ENCODE results near the gene KRTAP10-5. TPM values are rescaled to one million over a fixed set of nuclear protein-coding genes. Genes with fewer than 3 reads are reported as not detected.

The KRTAP10-5 gene
- total RNA-seq, 1 experiment from 2014 or later = not detected

DNA sequence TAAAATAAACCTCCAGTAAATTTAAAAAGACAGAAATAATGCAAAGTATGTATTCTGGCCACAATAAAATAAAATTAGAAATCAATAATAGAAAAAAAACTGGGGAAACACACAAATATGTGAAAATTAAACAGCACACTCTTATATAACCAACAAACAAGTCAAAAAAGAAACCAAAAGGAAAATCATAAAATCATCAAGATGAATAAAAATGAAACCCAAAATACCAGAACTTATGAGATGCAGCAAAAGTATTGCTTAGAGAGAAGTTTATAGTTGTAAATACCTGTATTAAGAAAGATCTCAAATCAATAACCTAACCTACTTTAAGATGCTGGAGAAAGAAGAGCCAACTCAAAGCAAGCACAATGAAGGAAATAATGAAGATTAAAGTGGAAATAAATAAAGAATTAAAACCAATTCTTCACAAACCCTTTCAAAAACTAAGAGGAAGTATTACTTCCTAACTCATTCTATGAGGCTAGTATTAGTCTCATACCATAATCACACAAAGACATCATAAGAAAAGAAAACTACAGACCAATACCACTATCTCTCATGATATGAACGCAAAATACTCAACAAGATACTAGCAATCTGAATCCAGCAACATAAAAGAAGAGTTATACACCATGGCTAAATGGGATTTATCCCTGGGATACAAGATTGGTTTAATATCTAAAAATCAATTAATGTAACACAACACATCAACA lies 15.4 kb downstream of the KRTAP10-5 start:
- H3K4me3 ChIP-seq (replicated peaks in 1 of 2; ENCODE audit: low read depth in 1 of 2, low read length in 2 of 2) = no peak overlapping the region
- intact Hi-C loops (cut with micrococcal nuclease) = loop anchor here (10.0 kb wide), 1 partner anchor 110 kb away; no protein-coding TSS in a partner anchor
- no peaks in the 10 kb centered on the region for H3K79me2 ChIP-seq (ENCODE audit: insufficient read depth, low read length)
- CTCF ChIA-PET = no interaction called here
- RAD21 ChIA-PET (ENCODE audit: low non-redundant PET in 1 of 2, low total read pairs in 2 of 2, uncharacterized antibody in 2 of 2, unreplicated experiment in 2 of 2) = no interaction called here
- no peaks in the 10 kb centered on the region for H3K36me3 ChIP-seq (ENCODE audit: control insufficient read depth in 1 of 2, insufficient read depth in 2 of 2, low read length in 2 of 2)
- no TSS peak for BruUV-seq (replicated peaks)
- TF ChIP-seq ZFX (IDR thresholded peaks at IDR 0.05) (no peak), RAD21 (IDR thresholded peaks at IDR 0.05; ENCODE audit: low read depth) (no peak), ATF3 (IDR thresholded peaks at IDR 0.05) (no peak), SRF (IDR thresholded peaks at IDR 0.05; ENCODE audit: low read depth) (no peak), TCF7L2 (IDR thresholded peaks at IDR 0.05; ENCODE audit: borderline replicate concordance, extremely low read depth, insufficient read depth, insufficient read length) (no peak), REST (IDR thresholded peaks at IDR 0.05; ENCODE audit: low read depth) (no peak), CBX3 (IDR thresholded peaks at IDR 0.05; ENCODE audit: low read depth) (no peak), ZBTB33 (IDR thresholded peaks at IDR 0.05; ENCODE audit: extremely low read depth, insufficient replicate concordance, low read length) (no peak), ZNF274 (IDR thresholded peaks at IDR 0.05; ENCODE audit: low read depth, low read length) (no peak), POLR2A (IDR thresholded peaks at IDR 0.05; ENCODE audit: borderline replicate concordance, extremely low read depth, insufficient read depth, insufficient read length) (no peak), POLR2AphosphoS5 (IDR thresholded peaks at IDR 0.05; ENCODE audit: low read depth, low read length) (no peak), ELF1 (IDR thresholded peaks at IDR 0.05; ENCODE audit: borderline replicate concordance, low read depth) (no peak), CEBPB (IDR thresholded peaks at IDR 0.05; ENCODE audit: low read depth) (no peak), CTCF (IDR thresholded peaks at IDR 0.05 in 2 of 3, conservative IDR thresholded peaks at IDR 0.05 in 1 of 3; ENCODE audit: borderline replicate concordance in 1 of 3, insufficient read depth in 1 of 3, low read depth in 2 of 3, low read length in 2 of 3) (no peak), JUND (IDR thresholded peaks at IDR 0.05) (no peak), EZH2phosphoT487 (IDR thresholded peaks at IDR 0.05; ENCODE audit: borderline replicate concordance) (no peak), EZH2 (IDR thresholded peaks at IDR 0.05) (no peak)
- TF ChIP-seq, protein P1, sequence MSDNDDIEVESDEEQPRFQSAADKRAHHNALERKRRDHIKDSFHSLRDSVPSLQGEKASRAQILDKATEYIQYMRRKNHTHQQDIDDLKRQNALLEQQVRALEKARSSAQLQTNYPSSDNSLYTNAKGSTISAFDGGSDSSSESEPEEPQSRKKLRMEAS (IDR thresholded peaks at IDR 0.05) = no peak
- POLR2A ChIA-PET = no interaction called here
- ATAC-seq (no peak), DNase-seq (ENCODE audit: low read depth, low spot score) (no peak)
- H3K9me3 ChIP-seq (ENCODE audit: control insufficient read depth in 1 of 2, insufficient read depth in 1 of 2, low read depth in 1 of 2, low read length in 2 of 2) = no peaks in the 10 kb centered on the region
- H4K20me1 ChIP-seq (ENCODE audit: insufficient read depth) = no peaks in the 10 kb centered on the region
- no peak overlapping the region for H3K9ac ChIP-seq (ENCODE audit: low read length)
- H3K27me3 ChIP-seq (ENCODE audit: insufficient read depth, low read length) = no peaks in the 10 kb centered on the region; the same call in 1 of the 2 replicates
- no peak overlapping the region for H3K4me2 ChIP-seq (ENCODE audit: low read length)
- no peaks in the 10 kb centered on the region for H3K9me2 ChIP-seq (ENCODE audit: insufficient read depth)
- H3K27ac ChIP-seq (ENCODE audit: low read depth, low read length) = no peak overlapping the region
- H3K4me1 ChIP-seq (ENCODE audit: control insufficient read depth in 1 of 2, insufficient read depth in 2 of 2, low read length in 2 of 2) = no peaks in the 10 kb centered on the region
- H2AFZ ChIP-seq (ENCODE audit: low read depth, low read length, poor library complexity, severe bottlenecking) = no peak overlapping the region
